Stimulated activated CD4-positive, alpha-beta T cell treated with anti-CD3 and anti-CD28 coated beads, Interleukin-1b, Interleukin-23, amount 100 ng/mL, for 24 hours (primary cell): Measurements from ENCODE around the gene TNRC18.
"Not testable (repeated sequence)": the region's sequence is repeated elsewhere in the genome, so short reads cannot be mapped to it uniquely, and the experiment has no call there.

Experiments used
- DNase-seq, 4 experiments: peaks; one replicate each; pipeline ENCODE4 v3.0.0-alpha.2; 2020; ENCODE audit warnings: low read depth in 4 of 4, low spot score in 1 of 4

TNRC18 gene, protein sequence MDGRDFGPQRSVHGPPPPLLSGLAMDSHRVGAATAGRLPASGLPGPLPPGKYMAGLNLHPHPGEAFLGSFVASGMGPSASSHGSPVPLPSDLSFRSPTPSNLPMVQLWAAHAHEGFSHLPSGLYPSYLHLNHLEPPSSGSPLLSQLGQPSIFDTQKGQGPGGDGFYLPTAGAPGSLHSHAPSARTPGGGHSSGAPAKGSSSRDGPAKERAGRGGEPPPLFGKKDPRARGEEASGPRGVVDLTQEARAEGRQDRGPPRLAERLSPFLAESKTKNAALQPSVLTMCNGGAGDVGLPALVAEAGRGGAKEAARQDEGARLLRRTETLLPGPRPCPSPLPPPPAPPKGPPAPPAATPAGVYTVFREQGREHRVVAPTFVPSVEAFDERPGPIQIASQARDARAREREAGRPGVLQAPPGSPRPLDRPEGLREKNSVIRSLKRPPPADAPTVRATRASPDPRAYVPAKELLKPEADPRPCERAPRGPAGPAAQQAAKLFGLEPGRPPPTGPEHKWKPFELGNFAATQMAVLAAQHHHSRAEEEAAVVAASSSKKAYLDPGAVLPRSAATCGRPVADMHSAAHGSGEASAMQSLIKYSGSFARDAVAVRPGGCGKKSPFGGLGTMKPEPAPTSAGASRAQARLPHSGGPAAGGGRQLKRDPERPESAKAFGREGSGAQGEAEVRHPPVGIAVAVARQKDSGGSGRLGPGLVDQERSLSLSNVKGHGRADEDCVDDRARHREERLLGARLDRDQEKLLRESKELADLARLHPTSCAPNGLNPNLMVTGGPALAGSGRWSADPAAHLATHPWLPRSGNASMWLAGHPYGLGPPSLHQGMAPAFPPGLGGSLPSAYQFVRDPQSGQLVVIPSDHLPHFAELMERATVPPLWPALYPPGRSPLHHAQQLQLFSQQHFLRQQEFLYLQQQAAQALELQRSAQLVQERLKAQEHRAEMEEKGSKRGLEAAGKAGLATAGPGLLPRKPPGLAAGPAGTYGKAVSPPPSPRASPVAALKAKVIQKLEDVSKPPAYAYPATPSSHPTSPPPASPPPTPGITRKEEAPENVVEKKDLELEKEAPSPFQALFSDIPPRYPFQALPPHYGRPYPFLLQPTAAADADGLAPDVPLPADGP (N-terminal part only)

DNA sequence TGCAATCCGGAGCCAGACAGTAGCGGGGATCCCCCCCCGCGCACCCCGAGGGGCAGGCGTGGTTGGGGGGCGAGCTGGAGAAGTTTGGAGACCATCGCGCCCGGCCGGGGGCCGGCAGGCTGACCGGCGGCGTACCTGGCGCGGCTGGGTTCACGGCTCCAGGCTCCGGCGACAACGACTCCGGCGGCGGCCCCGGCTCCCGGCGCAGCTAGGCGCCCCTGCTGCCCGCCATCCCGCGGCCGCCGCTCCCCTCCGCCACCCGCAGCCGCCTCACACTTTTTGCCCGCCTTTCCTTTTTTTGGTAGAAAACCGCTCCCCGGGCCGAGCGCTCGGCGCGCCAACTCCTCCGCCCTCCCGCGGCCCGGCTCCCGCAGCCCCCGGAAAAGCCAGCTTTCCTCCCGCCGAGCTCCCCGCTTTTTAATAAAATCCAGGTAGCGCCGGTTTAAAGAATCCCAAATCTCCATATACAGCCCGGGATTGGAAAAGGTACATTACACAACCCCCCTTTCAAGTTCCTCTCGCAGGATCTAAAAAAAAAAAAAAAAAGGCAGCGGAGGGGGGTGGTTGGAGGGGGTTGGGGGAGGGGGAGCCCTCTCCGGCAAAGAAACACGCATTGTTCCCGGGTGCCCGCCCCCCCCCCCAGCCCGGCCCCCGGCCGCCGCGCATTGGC is at the start of gene TNRC18:
Gene TNRC18 (minus strand): TSS at position 529 of the 670 bp plus-strand sequence. CDS start 2,588 bp downstream, outside the sequence.
- no peak for DNase-seq

DNA sequence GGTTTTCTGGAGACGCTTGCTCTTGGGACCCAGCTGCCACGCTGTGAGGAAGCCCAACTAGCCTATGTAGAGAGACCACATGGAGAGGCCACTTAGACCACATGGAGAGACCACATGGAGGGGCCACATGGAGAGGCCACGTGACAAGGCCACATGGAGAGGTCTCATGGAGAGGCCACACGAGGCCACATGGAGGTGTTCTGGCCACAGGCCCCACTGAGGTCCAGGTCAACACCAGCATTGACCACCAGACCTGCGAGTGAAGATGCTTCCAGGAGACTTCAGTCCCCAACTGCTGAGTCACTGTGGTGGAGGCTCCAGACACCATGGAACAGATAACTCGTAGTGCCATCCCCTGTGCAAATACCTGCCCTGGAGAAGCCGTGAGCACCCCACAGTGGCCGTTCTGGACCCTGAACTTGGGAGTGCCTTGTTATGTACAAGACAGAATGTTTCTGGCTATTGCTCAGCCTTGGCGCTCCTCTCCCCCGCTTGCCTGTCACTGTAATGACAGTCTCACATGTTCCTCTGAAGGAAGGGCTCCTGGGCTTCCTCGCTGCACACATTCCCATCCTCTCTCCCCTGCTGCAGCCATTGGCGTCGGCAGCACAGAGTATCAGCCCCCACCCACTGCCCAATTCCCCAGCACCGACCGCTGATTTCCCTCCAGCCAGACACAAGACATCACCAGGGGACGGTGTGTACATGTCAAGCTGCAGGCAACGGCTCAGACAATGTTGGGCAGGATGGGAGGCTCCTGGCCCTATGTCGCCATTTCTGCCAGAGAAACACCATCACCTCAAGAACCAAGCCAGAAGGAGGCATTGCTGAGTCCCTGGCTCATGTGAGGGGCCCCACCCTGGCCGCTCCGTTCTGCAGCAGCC is 49.0 kb upstream of the TNRC18 start:
- DNase-seq: no peak

DNA sequence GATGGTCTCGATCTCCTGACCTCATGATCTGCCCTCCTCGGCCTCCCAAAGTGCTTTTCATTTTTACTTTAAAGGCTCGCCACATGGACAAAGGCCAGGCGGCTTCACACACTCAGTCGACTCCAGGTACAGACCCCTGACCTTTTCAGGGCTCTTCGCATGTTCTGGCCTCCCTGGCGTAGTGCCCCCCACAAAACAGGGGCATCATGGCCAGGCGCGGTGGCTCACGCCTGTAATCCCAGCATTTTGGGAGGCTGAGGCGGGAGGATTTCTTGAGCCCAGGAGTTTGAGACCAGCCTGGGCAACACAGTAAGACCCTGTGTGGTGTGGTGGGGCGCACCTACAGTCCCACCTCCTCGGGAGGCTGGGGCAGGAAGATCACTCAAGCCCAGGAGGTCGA is 48.0 kb upstream of the TNRC18 start:
- DNase-seq: not testable (repeated sequence)

DNA sequence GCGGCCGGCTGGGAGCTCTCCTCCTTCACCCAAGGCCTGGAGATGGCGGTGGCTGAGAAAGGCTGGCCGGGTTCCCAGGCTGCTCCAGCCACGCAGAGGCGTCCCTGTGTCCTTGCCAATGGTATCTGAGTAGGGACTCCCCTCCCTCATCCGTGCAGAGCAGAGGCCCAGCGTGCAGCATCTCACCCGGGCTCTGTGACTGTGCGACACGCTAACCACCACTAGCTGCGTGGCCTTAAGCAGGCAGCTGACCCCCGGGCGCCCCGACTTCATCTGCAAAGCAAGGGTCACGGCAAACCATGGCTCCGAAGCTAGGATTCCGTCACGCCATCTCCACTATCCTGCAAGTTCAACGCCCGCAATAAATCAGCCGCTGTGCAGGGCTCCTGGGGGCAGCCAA is 47.2 kb upstream of the TNRC18 start:
- no peak for DNase-seq

DNA sequence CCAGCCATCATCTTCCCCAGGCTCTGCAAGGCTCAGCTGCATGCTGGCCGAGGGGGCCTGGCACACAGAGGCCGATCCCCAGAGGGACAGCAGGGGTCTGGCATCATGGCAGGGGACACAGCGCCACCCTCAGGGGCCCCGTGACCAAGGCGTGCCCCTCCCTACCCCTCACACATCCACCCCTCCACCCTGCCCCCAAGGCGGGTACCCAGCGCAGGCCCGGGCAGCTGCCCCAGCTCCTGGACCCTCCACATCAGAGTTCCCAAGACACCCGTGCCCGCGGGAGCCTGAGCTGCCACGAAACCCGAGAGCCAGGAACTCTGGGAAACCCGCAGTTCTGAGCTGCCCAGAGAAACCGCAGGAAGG is 46.5 kb upstream of the TNRC18 start:
- no peak for DNase-seq

DNA sequence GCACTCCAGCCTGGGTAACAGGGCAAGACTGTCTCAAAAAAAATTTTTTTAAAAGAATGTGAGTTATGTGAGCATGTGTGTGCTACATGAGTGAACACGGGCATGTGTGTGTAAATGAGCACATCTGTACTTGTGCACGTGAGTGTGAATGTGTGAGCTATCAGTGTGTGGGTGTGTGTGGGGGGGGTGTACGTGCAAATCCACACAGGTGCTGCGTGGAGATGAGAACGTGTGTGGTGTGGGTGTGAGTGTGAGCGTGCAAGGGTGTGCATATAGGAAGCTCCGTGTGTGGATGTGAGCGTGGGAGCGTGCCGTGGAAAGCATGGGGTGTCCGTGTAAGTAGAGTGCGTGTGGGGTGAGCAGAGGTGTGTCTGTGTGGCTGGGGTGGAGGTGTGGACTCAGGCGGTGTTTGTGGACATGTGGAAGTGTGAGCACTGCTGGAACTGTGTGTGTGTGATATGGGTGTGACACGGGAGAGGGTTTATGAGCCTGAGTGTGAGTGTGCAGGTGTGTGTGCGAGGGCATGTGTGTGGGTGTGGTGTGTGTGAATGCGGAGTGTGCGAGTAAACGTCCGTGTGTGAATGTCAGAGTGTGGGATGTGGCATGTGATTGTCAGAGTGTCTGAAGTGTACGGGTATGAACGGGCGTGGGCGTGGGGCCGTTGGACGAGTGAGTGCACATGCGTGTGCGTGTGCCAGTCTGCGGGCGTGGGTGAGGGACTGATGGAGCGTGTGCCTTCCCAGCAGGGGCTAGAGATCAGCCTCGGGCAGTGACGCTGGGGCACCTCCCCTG is 45.9 kb upstream of the TNRC18 start:
- no peak for DNase-seq

DNA sequence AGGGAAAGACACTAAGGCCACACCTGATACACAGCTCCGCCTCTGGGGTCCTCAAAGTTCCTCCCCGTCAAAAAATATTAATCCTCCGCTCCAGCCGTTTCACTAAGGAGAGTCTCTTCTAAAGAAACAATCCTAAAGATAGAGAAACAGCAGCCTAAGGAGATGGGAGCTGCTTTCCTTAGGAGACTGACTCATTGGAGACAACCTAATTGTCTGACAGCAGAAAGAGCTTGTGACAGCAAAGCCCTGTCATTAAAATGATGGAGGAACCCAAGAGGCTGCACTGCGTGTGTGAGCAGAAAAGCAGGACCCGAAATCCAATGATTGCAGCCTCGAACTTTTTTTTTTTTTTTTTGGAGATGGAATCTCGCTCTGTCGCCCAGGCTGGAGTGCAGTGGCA is 44.0 kb upstream of the TNRC18 start:
- DNase-seq: no peak

DNA sequence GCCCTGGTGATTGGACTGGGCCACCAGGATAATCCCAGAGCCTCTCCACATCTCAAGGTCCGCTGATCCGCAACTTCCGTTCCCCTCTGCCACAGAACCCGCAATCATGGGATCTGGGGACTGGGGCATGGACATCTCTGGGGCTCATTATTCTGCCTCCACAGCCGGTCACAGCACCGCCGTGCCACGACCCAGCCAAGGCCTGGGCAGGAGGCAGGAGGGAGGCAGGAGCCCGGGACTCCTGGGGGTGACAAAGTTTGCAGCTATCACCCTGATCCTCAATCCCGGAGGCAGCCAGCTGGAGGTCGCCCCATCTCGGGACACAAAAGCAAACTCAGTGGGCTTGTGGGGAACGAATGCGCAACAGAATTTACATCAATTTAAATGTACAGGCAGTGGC is 42.9 kb upstream of the TNRC18 start:
- DNase-seq: no peak

DNA sequence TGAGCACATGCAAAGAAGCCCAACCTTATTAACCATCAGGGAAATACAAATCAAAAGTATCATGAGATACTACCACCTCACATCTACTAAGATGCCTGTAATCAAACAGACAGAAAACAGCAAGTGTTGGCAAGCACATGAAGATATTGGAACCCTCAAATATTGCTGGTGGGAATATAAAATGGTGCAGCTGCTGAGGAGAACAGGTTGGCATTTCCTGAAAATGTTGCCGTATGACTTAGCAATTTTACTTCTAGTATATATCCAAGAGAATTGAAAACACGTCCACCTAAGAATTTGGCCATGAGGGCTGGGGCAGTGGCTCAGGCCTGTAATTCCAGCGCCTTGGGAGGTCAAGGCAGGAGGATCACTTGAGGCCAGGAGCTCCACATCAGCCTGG is 39.4 kb upstream of the TNRC18 start:
- no peak for DNase-seq

DNA sequence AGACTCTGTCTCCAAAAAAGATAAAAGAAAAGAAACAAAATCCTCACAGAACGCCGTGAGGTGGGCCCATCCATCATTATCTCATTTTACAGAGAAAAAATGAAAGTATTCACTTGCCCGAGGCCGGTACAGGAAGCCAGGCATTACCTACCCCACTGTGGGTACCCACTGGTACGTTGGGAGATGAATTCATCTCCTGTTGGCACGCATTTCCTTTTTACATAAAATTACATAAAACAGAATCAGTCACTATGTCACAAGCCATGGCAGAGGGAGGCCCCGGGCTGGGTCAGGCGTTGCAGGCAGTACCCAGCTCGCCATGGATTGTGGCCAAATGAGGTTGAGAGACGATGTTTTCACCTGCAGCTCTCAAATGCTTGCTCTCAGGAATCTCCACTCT is 38.6 kb upstream of the TNRC18 start:
- DNase-seq: no peak

DNA sequence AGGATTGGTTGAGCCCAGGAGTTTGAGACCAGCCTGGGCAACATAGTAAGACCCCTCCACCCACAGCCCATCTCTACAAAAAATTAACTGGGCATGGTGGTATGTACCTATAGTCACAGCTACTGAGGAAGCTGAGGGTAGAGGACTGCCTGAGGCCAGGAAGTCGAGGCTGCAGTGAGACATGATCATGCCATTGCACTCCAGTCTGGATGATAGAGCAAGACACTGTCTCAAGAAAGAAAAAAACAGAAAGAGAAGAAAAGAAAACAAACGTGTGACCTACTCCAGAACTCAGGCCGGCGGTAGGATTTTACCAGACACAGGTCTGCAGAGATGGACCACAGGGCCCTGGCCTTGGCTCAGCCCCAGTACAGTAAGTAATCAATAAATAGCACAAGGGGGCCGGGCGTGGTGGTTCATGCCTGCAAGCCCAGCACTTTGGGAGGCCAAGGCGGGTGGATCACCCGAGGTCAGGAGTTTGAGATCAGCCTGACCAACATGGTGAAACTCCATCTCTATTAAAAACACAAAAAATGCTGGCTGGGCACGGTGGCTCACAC is 35.4 kb upstream of the TNRC18 start:
- DNase-seq: no peak

DNA sequence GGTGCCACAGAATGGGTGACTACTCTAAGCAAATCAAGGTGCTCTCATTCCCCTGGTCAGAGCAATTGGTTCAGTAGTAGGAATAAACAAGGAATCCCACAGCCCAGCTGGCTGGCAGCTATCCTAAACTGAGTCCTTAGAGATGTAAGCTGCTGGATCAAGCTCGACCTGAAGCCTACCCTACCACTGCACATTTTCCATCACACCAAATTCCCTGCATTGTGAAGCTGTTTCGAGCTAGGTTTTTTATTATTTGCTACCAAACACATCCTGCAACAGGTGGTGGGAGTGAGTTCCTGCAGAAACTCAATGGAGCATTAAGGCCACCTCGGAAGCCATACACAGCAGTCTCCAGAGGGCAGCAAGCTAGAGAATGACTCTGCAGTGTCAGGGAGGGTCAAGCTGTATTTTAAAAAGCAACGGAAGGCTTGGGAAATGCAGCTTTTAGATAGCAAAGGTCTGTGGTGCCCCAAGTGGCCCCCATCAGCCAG is 33.7 kb upstream of the TNRC18 start:
- no peak for DNase-seq

DNA sequence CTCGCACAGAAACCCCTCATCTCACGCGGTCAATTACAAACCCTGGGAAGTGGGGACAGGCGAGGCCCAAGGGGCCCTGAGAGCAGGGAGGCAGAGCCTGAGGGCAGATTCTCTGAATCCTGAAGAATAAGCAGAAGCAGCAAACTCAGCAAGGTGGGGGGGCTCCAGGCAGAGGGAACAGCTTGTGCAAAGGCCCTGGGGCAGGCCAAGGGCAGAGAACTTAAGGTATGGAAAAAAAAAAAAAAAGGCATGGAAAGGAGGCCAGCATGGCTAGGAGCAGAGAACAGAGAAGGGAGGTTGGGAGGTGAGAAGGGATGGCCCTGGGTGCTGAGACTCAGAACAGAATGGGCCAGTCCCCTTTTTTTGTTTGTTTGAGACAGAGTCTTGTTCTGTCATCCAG is 32.8 kb upstream of the TNRC18 start:
- DNase-seq: no peak

DNA sequence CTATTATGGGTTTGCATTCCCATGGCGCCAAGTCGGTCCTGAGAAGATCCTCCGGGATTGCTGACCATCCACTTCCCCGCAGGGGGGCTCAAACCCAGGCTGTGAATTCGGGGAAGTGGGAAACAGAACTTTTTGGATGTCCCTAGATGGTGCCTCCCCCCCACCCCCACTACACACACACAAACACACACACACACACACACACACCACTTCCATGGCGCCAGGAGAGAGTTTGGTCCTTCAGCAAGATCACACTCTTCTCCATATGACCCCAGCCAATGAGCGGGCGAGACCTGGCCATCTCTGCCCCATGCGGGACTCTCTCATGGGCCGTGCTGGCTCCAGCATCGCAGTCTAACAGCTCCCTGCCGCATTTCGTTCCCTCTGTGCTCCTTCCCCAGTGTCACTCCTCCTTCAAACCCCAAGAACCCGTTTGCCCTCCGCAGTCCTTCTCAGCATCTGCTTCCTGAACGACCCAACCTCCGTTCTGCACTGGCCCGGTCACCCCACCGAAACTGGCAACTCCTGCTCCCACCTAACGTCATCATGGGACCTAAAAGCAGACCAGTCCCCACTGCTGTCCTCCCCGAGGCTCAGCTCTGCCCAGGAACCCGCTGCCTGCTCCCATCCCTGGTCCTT is 32.1 kb upstream of the TNRC18 start:
- DNase-seq: no peak

DNA sequence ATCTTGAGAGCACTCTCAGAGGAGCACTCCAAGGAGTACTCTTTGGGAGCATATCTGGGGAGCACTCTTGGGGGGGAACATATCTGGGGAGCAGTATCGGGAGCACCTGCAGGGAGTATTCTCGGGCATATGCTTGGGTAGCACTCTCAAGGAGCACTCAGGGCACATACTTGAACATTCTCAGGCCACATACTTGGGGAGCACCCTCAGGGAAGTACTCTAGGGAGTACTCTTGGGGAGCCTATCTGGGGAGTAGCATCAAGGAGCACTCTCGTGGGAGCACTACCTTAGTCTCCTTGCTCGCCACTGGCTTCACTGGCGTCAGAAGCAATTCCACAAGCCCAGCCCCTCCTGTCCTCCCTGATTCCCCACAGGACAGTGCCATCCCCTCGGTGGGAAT is 31.5 kb upstream of the TNRC18 start:
- no peak for DNase-seq

DNA sequence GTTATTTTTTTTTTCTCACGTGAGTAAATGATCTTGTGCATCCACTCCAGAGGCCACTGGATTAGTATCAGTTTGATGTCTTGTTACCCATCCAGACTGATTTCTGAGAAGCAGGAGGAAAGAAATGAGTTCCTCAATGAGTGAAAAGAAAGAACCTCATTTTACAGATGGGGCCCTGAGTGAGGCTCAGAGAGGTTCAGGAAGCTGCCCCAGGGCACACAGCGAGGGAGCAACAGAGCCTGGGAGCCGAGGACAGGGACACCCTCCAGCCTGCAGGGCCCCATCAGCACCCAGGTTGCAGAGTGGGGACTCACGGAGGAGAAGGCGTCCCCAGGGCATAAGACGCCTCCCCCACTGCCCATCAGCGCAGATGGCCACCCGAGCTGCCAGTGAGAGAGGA is 30.9 kb upstream of the TNRC18 start:
- no peak for DNase-seq

DNA sequence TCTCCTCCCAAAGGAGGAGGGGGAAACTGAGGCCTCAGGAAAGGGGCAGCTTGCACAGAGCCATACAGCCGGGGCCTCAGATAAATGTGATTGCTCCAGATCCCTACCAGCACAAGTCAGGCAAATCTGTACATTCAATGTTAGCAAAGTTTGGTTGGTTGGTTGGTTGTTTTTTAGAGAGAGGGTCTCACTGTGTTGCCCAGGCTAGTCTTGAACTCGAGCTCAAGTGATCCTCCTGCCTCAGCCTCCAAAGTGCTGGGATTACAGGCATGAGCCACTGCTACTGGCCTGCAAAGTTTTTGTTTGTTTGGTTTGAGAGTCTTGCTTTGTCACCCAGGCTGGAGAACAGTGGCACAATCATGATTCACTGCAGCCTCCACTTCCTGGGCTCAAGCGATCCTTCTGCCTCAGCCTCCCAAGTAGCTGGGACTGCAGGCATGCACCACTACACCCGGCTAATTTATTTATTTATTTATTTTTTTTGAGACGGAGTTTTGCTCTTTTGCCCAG is 30.0 kb upstream of the TNRC18 start:
- no peak for DNase-seq

DNA sequence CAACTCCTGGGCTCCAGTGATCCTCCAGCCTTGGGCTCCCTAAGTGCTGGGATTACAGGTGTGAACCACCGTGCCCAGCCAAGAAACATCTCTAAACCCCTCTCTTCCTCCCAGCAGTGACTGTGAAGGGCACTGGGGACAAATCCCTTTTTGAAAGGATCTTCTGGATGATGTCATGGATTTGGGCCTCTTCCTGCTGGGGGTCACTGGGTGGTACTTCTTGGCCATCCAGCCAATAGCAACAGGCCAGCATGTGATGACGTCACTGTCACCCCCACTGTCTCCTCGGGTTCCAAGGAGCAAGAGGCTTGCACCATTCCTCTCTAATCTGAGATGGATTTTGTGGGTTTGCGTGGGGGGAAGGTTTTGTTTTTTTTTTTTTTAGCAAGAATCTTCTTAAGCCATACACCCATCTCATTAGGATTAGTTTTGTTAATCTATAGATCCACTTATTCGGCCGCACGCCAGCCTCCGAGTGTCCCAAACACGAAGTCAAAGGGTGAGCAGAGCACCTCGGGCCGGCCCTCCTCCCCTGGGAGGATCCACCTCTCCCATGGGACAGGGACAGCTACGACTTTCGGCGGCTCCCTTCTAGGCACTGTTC is 29.4 kb upstream of the TNRC18 start:
- DNase-seq: no peak
